Neural progenitor cell (in vitro differentiated cells): ENCODE results near the gene AGAP3. TPM values are rescaled to one million over a fixed set of nuclear protein-coding genes. Genes with fewer than 3 reads are reported as not detected.

Experiments used
- DNase-seq: peaks from one replicate; pipeline ENCODE4 v3.0.0-alpha.2; 2016; ENCODE audit warnings: low spot score
- H2AFZ ChIP-seq: fragments of 200-600 bp; sonication (generic); replicated peaks from 2 replicates; pipeline ENCODE4 v1.6.1; 2016; ENCODE audit warnings: antibody characterized with exemption
- H3F3A ChIP-seq: fragments of 200-600 bp; sonication (generic); 2 replicates; pipeline ENCODE4 v1.6.1; 2016; ENCODE audit warnings: antibody characterized with exemption, low read depth
- H3K27ac ChIP-seq: fragments of 200-600 bp; sonication (generic); 2 replicates; pipeline ENCODE4 v1.5.1; 2016; ENCODE audit warnings: mild to moderate bottlenecking
- H3K27me3 ChIP-seq: fragments of 200-600 bp; sonication (generic); 2 replicates; pipeline ENCODE4 v1.6.1; 2016; ENCODE audit warnings: mild to moderate bottlenecking, moderate library complexity
- H3K36me3 ChIP-seq: fragments of 200-600 bp; sonication (generic); 2 replicates; pipeline ENCODE4 v1.5.1; 2016
- H3K4me1 ChIP-seq: fragments of 200-600 bp; sonication (generic); 2 replicates; pipeline ENCODE4 v1.6.1; 2016; ENCODE audit warnings: mixed run types
- H3K4me2 ChIP-seq: fragments of 200-600 bp; sonication (generic); 2 replicates; pipeline ENCODE4 v1.6.1; 2016
- H3K4me3 ChIP-seq: fragments of 200-600 bp; sonication (generic); 2 replicates; pipeline ENCODE4 v1.5.1; 2016
- H3K79me2 ChIP-seq: fragments of 200-600 bp; sonication (generic); 2 replicates; pipeline ENCODE4 v1.6.1; 2016; ENCODE audit warnings: low read depth
- H3K9ac ChIP-seq: fragments of 200-600 bp; sonication (generic); 2 replicates; pipeline ENCODE4 v1.6.1; 2016
- H3K9me3 ChIP-seq: fragments of 200-600 bp; sonication (generic); 2 replicates; pipeline ENCODE4 v1.5.1; 2016; ENCODE audit warnings: low read depth
- H4K20me1 ChIP-seq: fragments of 200-600 bp; sonication (generic); 2 replicates; pipeline ENCODE4 v1.6.1; 2016; ENCODE audit warnings: low read depth
- H3K27ac Mint-ChIP-seq: 3 replicates; pipeline ENCODE4 v1.8.0; 2021; ENCODE audit warnings: mixed read lengths
- H3K27me3 Mint-ChIP-seq: 2 replicates; pipeline ENCODE4 v1.8.0; 2022; ENCODE audit warnings: low read depth, mild to moderate bottlenecking, inconsistent platforms, moderate library complexity, mixed read lengths; ENCODE audit not compliant: insufficient read depth
- H3K36me3 Mint-ChIP-seq: 3 replicates; pipeline ENCODE4 v1.8.0; 2021; ENCODE audit warnings: mixed read lengths
- H3K4me1 Mint-ChIP-seq: 3 replicates; pipeline ENCODE4 v1.8.0; 2021; ENCODE audit warnings: mixed read lengths
- H3K4me3 Mint-ChIP-seq: 3 replicates; pipeline ENCODE4 v1.8.0; 2021; ENCODE audit warnings: mild to moderate bottlenecking, moderate library complexity, mixed read lengths
- H3K9me3 Mint-ChIP-seq: 3 replicates; pipeline ENCODE4 v1.8.0; 2020; ENCODE audit warnings: mixed read lengths
- EZH2 ChIP-seq: fragments of 200-600 bp; sonication (generic); IDR thresholded peaks from 2 replicates; pipeline ENCODE4 v1.6.1; 2017; ENCODE audit warnings: antibody characterized with exemption, mild to moderate bottlenecking, moderate library complexity
- EZH2phosphoT487 ChIP-seq: fragments of 200-600 bp; sonication (generic); IDR thresholded peaks from 2 replicates; pipeline ENCODE4 v1.6.1; 2017; ENCODE audit warnings: antibody characterized with exemption
- total RNA-seq: library from RNA; depleted of rRNA; stranded (reverse); fragments of >200 nt; gene quantifications from 2 replicates; pipeline ENCODE4 v1.2.3, GENCODE V29; 2015; ENCODE audit warnings: low replicate concordance
- TF ChIP-seq, protein P1 (sequence below): fragments of 200-600 bp; sonication (generic); IDR thresholded peaks from 2 replicates; pipeline ENCODE4 v1.5.1; 2017; ENCODE audit warnings: antibody characterized with exemption, mild to moderate bottlenecking

AGAP3 gene
- total RNA-seq, 1 donor from 2014 or later = 38.9 TPM

DNA sequence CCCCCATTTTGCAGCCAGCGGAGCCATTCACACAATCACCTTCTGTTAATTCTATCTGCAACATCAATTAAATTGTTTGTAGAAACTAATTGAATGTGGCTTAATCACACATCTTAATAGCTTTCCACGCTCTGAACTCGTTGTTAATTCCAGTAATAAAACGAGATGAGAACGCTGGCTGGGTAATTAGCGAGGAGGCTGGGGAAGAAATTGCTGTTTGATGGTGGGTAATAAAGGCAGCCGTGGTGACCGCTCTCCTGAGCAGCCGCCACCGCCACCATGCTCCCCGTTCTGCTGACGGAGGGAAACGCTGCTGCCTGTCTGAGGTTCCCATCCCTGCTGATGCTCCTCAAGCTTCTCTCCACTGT is 44.9 kb downstream of the AGAP3 start:
- Histone ChIP-seq H3F3A (peaks cover 10% of the 10 kb centered on the region), H3K27ac (no peak overlapping the region), H4K20me1 (peaks cover 22% of the 10 kb centered on the region), H3K4me1 (peaks cover 5% of the 10 kb centered on the region), H3K9ac (no peak overlapping the region), H3K36me3 (no peaks in the 10 kb centered on the region), H3K27me3 (no peaks in the 10 kb centered on the region), H3K4me3 (no peak overlapping the region), H3K9me3 (no peaks in the 10 kb centered on the region), H2AFZ (no peak overlapping the region), H3K4me2 (no peak overlapping the region), H3K79me2 (no peaks in the 10 kb centered on the region)
- peaks cover 2% of the 10 kb centered on the region for H3K4me1 Mint-ChIP-seq
- TF ChIP-seq, protein P1, sequence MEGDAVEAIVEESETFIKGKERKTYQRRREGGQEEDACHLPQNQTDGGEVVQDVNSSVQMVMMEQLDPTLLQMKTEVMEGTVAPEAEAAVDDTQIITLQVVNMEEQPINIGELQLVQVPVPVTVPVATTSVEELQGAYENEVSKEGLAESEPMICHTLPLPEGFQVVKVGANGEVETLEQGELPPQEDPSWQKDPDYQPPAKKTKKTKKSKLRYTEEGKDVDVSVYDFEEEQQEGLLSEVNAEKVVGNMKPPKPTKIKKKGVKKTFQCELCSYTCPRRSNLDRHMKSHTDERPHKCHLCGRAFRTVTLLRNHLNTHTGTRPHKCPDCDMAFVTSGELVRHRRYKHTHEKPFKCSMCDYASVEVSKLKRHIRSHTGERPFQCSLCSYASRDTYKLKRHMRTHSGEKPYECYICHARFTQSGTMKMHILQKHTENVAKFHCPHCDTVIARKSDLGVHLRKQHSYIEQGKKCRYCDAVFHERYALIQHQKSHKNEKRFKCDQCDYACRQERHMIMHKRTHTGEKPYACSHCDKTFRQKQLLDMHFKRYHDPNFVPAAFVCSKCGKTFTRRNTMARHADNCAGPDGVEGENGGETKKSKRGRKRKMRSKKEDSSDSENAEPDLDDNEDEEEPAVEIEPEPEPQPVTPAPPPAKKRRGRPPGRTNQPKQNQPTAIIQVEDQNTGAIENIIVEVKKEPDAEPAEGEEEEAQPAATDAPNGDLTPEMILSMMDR = no peak
- no peak for TF ChIP-seq EZH2phosphoT487
- TF ChIP-seq EZH2 = no peak
- peaks cover 12% of the 10 kb centered on the region for H3K27me3 Mint-ChIP-seq
- peaks cover 21% of the 10 kb centered on the region for H3K36me3 Mint-ChIP-seq
- no peak overlapping the region for H3K27ac Mint-ChIP-seq
- no peak for DNase-seq
- no peaks in the 10 kb centered on the region for H3K9me3 Mint-ChIP-seq
- H3K4me3 Mint-ChIP-seq = no peak overlapping the region

DNA sequence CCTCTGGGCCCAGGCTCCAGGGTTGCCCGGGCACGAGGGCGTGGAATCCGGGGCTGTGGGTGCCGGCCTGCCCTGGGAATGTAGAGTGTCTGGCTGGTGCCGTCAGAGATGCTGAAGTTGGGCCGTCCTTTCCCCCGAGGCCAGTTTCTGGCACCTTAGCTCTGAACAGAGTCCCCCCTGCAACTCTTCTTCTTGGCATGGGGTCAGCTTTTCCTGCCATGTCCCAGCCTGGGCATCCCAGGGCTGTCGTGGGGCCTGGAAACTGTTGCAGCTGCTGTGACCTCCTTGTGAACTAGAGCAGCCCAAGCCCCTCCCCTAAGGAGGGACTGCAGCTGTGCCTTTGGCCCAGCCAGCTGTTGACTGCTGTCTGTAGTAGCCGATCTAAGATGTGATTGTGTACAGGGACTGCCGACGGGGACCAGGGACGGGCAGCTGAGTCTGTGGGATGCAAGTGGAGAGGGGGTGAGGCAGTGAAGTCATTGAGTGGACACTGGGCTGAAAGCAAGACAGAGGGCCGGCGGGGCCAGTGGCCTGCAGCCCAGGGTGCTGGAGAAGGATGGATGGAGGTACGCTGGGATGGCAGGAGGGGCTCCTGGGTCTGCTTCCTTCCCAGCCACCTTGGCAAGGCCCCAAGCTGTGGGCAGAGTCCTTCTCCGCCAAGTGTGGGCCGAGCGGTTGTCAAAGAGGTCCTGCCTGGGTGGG is 45.5 kb downstream of the AGAP3 start:
- H3K9me3 ChIP-seq = no peaks in the 10 kb centered on the region
- H3K4me1 ChIP-seq = peaks cover 1% of the 10 kb centered on the region
- no peak overlapping the region for H2AFZ ChIP-seq
- no peak for DNase-seq
- peaks cover 17% of the 10 kb centered on the region for H4K20me1 ChIP-seq
- no peak overlapping the region for H3K4me3 ChIP-seq
- Mint-ChIP-seq H3K36me3 (peaks cover 26% of the 10 kb centered on the region), H3K4me3 (no peak overlapping the region), H3K27me3 (peaks cover 12% of the 10 kb centered on the region), H3K9me3 (no peaks in the 10 kb centered on the region), H3K4me1 (peaks cover 6% of the 10 kb centered on the region), H3K27ac (no peak overlapping the region)
- no peaks in the 10 kb centered on the region for H3K27me3 ChIP-seq
- H3K79me2 ChIP-seq = no peaks in the 10 kb centered on the region
- H3K4me2 ChIP-seq = no peak overlapping the region
- peaks cover 8% of the 10 kb centered on the region for H3F3A ChIP-seq
- H3K36me3 ChIP-seq = no peaks in the 10 kb centered on the region
- no peak overlapping the region for H3K9ac ChIP-seq
- H3K27ac ChIP-seq = no peak overlapping the region
- TF ChIP-seq, protein P1 = no peak
- TF ChIP-seq EZH2phosphoT487 (no peak), EZH2 (no peak)

DNA sequence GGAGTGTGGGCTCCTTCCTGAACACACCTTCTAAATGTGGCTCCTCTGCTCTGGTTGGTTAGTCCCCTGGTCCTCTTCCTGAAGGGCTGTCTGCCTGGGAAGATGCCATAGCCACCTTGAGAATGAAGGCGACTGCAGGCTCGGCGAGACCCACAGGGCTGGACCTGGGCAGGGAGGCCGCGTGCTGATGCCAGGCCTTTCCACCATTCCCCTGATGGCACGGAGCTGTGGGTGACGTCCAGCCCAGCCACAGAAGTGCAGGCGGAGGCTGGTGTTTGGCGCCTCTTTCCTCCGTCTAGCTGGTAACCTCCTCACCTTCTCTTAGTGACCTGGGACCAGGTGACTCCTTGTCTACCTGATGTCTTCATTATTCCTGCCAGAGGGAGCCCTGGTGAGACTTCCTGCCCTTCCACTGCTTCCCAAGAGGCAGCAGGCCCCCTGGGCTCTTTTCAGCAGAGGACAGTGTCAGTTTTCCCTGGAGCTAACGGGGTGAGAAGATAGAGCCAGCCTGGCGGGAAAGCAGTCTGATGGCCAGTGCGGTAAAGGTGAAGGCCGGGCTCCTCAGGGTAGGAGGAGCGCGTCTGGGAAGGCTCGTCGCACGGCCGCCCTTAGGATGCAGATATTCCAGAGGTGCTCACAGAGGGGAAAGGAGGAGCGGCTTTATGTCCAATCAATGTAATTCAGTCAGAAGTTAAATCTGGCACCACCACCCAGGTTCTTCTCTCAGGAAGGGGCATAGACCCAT is 46.4 kb downstream of the AGAP3 start:
- H3K9ac ChIP-seq = no peak overlapping the region
- H3K27ac ChIP-seq = no peak overlapping the region
- Mint-ChIP-seq H3K27ac (no peak overlapping the region), H3K9me3 (no peaks in the 10 kb centered on the region), H3K36me3 (peaks cover 25% of the 10 kb centered on the region), H3K4me1 (peaks cover 7% of the 10 kb centered on the region), H3K4me3 (no peak overlapping the region), H3K27me3 (peaks cover 8% of the 10 kb centered on the region)
- H3K36me3 ChIP-seq = no peaks in the 10 kb centered on the region
- no peaks in the 10 kb centered on the region for H3K27me3 ChIP-seq
- peaks cover 14% of the 10 kb centered on the region for H4K20me1 ChIP-seq
- H3F3A ChIP-seq = peaks cover 12% of the 10 kb centered on the region
- TF ChIP-seq EZH2 (no peak), EZH2phosphoT487 (no peak)
- TF ChIP-seq, protein P1 = no peak
- no peaks in the 10 kb centered on the region for H3K9me3 ChIP-seq
- peaks cover 10% of the 10 kb centered on the region for H3K4me1 ChIP-seq
- DNase-seq = no peak
- H3K4me3 ChIP-seq = no peak overlapping the region
- no peak overlapping the region for H3K4me2 ChIP-seq
- H3K79me2 ChIP-seq = no peaks in the 10 kb centered on the region
- H2AFZ ChIP-seq = no peak overlapping the region
